Peyer's patch (tissue), 4 donors: ENCODE measurements around the gene LYZL1. TPM values are rescaled to one million over a fixed set of nuclear protein-coding genes. Genes with fewer than 3 reads are reported as not detected.

Experiments used
- DNase-seq, 3 donors: peaks; one replicate each; pipeline ENCODE4 v3.0.0-alpha.2; 2017 to 2019
- H3K27ac ChIP-seq, 4 donors: fragments of 200-600 bp; sonication (generic); one replicate each; pipeline ENCODE4 v1.5.1; 2016 to 2019
- H3K27me3 ChIP-seq, 2 donors: fragments of 200-600 bp; sonication (generic); one replicate each; pipeline ENCODE4 v1.5.1; 2019
- H3K36me3 ChIP-seq, 3 donors: fragments of 200-600 bp; sonication (generic); one replicate each; pipeline ENCODE4 v1.5.1; 2016 to 2019
- H3K4me1 ChIP-seq, 4 donors: fragments of 200-600 bp; sonication (generic); one replicate each; pipeline ENCODE4 v1.5.1; 2016 to 2019
- H3K4me3 ChIP-seq, 4 donors: fragments of 200-600 bp; sonication (generic); 1 replicate in 3 of 4; 2 replicates in 1 of 4; pipeline ENCODE4 v1.5.1; 2016 to 2019; ENCODE audit warnings: mild to moderate bottlenecking in 1 of 4
- H3K9me3 ChIP-seq, 4 donors: fragments of 200-600 bp; sonication (generic); one replicate each; pipeline ENCODE4 v1.5.1; 2016 to 2019; ENCODE audit warnings: mild to moderate bottlenecking in 1 of 4
- POLR2A ChIP-seq, 2 donors: fragments of 450-650 bp; IDR thresholded peaks; one replicate each; pipeline ENCODE4 v1.5.1; 2017; ENCODE audit warnings: antibody characterized with exemption in 2 of 2, mild to moderate bottlenecking in 2 of 2, moderate library complexity in 2 of 2
- total RNA-seq, 4 donors: library from RNA; depleted of rRNA; stranded (reverse); fragments of >200 nt; gene quantifications; one replicate each; pipeline ENCODE4 v1.1.0, GENCODE V29; 2016
- TF ChIP-seq, protein P1 (sequence below), 6 experiments: fragments of 450-650 bp in 4 of 6; fragments of 200-600 bp in 2 of 6; sonication (generic) in 1 of 6; IDR thresholded peaks; one replicate each; pipeline ENCODE4 v1.5.1; 2017 to 2019; ENCODE audit warnings: antibody characterized with exemption in 6 of 6, mild to moderate bottlenecking in 3 of 6, moderate library complexity in 1 of 6

The LYZL1 gene
- total RNA-seq, 4 donors from 2014 or later, result not detected

- no peaks in the 10 kb centered on the region for H3K9me3 ChIP-seq
- H3K27ac ChIP-seq, result no peak overlapping the region
- no peaks in the 10 kb centered on the region for H3K36me3 ChIP-seq
- no peaks in the 10 kb centered on the region for H3K27me3 ChIP-seq
- no peak for TF ChIP-seq POLR2A (IDR thresholded peaks at IDR 0.05)
- no peak for DNase-seq
- no peaks in the 10 kb centered on the region for H3K4me1 ChIP-seq
- no peak overlapping the region for H3K4me3 ChIP-seq
Observed at GRCh38 chr10:29273478-29273877, 15.4 kb upstream of the LYZL1 start.

GRCh38 chr10:29276251-29276850 is 12.5 kb upstream of the LYZL1 start:
- no peak overlapping the region for H3K4me3 ChIP-seq
- no peak overlapping the region for H3K27ac ChIP-seq
- no peaks in the 10 kb centered on the region for H3K4me1 ChIP-seq
- H3K27me3 ChIP-seq, result no peaks in the 10 kb centered on the region
- no peak for DNase-seq
- no peaks in the 10 kb centered on the region for H3K9me3 ChIP-seq
- TF ChIP-seq, protein P1, sequence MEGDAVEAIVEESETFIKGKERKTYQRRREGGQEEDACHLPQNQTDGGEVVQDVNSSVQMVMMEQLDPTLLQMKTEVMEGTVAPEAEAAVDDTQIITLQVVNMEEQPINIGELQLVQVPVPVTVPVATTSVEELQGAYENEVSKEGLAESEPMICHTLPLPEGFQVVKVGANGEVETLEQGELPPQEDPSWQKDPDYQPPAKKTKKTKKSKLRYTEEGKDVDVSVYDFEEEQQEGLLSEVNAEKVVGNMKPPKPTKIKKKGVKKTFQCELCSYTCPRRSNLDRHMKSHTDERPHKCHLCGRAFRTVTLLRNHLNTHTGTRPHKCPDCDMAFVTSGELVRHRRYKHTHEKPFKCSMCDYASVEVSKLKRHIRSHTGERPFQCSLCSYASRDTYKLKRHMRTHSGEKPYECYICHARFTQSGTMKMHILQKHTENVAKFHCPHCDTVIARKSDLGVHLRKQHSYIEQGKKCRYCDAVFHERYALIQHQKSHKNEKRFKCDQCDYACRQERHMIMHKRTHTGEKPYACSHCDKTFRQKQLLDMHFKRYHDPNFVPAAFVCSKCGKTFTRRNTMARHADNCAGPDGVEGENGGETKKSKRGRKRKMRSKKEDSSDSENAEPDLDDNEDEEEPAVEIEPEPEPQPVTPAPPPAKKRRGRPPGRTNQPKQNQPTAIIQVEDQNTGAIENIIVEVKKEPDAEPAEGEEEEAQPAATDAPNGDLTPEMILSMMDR (IDR thresholded peaks at IDR 0.05), result no peak
- no peak for TF ChIP-seq POLR2A (IDR thresholded peaks at IDR 0.05)
- H3K36me3 ChIP-seq, result no peaks in the 10 kb centered on the region

DNA sequence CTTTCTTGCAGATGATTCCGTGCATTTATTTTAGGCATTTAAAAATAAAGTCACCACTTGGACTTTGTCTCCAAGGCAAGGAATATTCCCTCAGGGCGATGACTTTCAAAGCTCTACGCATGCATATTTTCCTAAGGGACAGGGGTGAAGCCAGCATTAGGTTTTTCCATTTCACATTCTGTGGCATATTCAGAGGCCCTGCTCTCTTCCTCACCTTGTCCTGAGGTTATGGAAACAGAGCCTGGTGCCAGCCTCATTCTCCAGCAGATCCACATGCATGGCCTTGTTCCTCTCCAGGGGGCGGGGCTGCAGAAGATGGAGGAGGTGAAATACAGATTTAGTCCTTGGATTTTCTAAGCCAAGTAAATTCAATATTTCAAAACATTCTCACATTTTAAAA is 11.6 kb upstream of the LYZL1 start:
- Histone ChIP-seq H3K4me3 (no peak overlapping the region), H3K4me1 (no peaks in the 10 kb centered on the region), H3K9me3 (no peaks in the 10 kb centered on the region), H3K27me3 (no peaks in the 10 kb centered on the region), H3K36me3 (no peaks in the 10 kb centered on the region), H3K27ac (no peak overlapping the region)
- no peak for DNase-seq
- TF ChIP-seq, protein P1 (IDR thresholded peaks at IDR 0.05), result no peak
- no peak for TF ChIP-seq POLR2A (IDR thresholded peaks at IDR 0.05)

DNA sequence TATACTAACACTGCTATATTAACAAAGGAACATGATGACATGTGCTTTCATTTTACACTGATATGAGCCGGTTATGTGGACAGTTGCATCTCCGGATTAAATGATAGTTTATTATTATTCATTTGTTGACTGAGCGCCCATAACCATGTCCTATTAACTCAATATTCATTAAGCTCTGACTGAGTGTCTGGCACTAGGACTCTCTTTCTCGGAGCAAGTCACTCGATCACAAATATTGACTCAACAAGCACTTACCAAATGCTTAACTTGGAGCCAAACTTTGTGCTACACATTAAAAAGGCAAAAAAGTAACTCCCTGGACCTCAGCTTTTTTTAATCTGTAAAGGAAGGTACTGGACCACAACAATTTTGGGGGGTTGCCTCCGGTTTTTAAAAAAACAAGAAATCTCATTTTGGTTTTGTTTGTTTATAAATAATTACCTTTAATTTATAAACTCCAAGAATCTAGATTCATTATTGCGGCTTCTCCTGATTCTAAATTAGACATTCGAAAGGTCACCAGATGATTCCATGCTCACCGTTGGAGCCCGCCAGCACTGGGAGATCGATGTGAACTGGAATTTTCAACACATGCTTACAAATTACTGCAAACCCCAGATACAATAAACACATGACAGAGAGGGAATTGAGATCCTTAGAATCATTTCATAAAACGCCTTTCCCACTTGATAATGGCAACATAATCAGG is 8.9 kb upstream of the LYZL1 start:
- no peak overlapping the region for H3K4me3 ChIP-seq
- H3K36me3 ChIP-seq, result no peaks in the 10 kb centered on the region
- no peaks in the 10 kb centered on the region for H3K27me3 ChIP-seq
- no peaks in the 10 kb centered on the region for H3K4me1 ChIP-seq
- no peak for TF ChIP-seq POLR2A (IDR thresholded peaks at IDR 0.05)
- TF ChIP-seq, protein P1 (IDR thresholded peaks at IDR 0.05), result no peak
- DNase-seq, result no peak
- no peaks in the 10 kb centered on the region for H3K9me3 ChIP-seq
- H3K27ac ChIP-seq, result no peak overlapping the region

GRCh38 chr10:29280488-29280840 is 8.4 kb upstream of the LYZL1 start:
- Histone ChIP-seq H3K36me3 (no peaks in the 10 kb centered on the region), H3K9me3 (no peaks in the 10 kb centered on the region), H3K27me3 (no peaks in the 10 kb centered on the region), H3K4me1 (no peaks in the 10 kb centered on the region), H3K27ac (no peak overlapping the region), H3K4me3 (no peak overlapping the region)
- TF ChIP-seq, protein P1 (IDR thresholded peaks at IDR 0.05), result no peak
- TF ChIP-seq POLR2A (IDR thresholded peaks at IDR 0.05), result no peak
- no peak for DNase-seq

DNA sequence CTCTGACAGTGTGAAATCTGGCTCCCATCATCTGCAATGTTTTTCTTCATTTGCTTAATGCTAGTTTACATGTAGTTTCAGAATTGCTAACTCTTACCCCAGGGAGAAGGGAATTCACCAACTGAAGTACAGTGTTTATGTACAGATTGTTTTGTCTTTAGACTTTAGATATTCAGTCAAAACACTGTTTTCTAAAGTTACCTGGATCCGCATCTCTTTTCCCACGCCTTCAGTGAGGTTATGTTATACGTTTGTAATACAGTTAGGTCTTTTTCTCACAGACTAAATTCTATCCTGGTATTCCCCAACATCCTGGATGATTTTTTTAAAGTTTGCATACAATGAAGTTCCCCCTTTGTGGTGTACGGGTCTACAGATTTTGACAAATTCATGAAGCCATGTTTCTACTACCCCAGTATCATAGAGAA is 3.2 kb upstream of the LYZL1 start:
- no peak for DNase-seq
- Histone ChIP-seq H3K4me1 (no peaks in the 10 kb centered on the region), H3K27me3 (no peaks in the 10 kb centered on the region), H3K27ac (no peak overlapping the region), H3K9me3 (no peaks in the 10 kb centered on the region), H3K36me3 (no peaks in the 10 kb centered on the region), H3K4me3 (no peak overlapping the region)
- TF ChIP-seq POLR2A (IDR thresholded peaks at IDR 0.05), result no peak
- TF ChIP-seq, protein P1 (IDR thresholded peaks at IDR 0.05), result no peak
